ENCODE data around the gene ABCA3. TPM values are rescaled to one million over a fixed set of nuclear protein-coding genes. Genes with fewer than 3 reads are reported as not detected.
A peak's percentile ranks its signal among the peaks of the same experiment; 100 is the strongest.

Gene ABCA3
- total and polyA plus RNA-seq, 2 experiments from 2014 or later = 3.0 to 4.1 TPM

DNA sequence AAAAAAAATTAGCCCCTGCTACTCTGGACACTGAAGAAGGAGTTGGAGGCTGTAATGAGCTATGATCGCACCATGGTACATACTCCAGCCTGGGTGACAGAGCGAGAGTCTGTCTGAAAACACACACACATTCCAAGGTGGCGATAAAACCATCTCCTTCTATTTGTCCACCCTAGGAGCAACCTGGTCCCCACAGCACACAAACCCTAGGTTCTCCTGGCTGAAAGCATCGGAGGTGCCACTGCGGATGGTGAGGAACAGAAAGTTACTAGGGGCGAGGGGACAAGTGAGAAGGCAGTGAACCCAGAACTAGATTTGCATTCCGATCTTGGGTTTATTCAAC lies 87.8 kb downstream of the ABCA3 start (continued):
- TF ChIP-seq, protein P1, sequence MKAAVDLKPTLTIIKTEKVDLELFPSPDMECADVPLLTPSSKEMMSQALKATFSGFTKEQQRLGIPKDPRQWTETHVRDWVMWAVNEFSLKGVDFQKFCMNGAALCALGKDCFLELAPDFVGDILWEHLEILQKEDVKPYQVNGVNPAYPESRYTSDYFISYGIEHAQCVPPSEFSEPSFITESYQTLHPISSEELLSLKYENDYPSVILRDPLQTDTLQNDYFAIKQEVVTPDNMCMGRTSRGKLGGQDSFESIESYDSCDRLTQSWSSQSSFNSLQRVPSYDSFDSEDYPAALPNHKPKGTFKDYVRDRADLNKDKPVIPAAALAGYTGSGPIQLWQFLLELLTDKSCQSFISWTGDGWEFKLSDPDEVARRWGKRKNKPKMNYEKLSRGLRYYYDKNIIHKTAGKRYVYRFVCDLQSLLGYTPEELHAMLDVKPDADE (IDR thresholded peaks at IDR 0.05) = no peak
- TF ChIP-seq JUNB (IDR thresholded peaks at IDR 0.05; ENCODE audit: unreplicated experiment) = no peak
- TF ChIP-seq EZH2phosphoT487 (IDR thresholded peaks at IDR 0.05; ENCODE audit: unreplicated experiment) = no peak

DNA sequence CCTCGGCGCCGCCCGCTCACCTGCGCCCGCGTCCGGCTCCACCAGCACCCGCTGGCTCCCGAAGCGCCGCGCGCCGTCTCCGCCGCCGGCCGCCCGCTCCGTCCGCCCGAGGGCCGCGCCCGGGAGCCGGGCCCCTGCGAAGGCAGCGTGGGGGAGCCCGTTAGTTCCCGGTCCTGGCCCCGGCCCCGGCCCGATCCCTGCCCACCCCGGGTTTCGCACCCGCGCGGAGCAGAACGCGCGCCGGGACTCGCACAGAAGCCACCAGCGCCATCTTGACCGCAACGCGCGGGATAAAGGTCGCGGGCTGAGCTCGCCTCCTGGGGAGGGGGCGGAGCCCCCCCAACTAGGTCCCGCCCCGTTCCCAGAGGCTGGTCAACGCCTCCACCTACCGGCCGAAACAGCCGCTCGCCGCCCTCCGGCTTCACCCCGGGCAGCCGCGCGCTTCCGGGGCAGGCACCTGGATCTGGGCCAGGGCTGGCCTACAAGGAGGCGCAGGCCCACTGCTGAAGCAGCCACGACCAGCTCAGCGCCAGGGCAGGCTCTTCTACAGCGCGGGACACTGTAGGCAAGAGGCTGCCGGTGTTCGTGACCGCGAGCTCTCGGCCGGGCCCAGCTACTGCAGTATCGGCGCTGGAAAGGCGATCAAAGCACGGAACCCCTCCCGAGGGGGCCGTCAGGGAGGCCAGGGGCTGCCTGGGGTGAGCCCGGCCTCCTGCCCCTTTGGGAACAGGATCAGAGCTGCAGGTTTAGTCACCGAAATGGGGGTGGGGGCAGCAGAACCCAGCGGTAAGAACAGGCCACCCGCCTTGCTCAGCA lies 89.0 kb downstream of the ABCA3 start, which contains the start of gene ECI1:
ECI1 (minus strand) TSS at position 292 of the 816 bp plus-strand sequence; CDS start at position 271, 21 bp downstream.
- peaks cover 12% of the 10 kb centered on the region for H3K4me1 Mint-ChIP-seq
- Histone ChIP-seq H3K27ac (ENCODE audit: low read depth) (peak within 1 kb of the TSS; percentile 97), H3F3A (replicated peaks; ENCODE audit: low read depth) (peaks cover 47% of the 10 kb centered on the region), H3K4me1 (ENCODE audit: insufficient read depth) (peaks cover 11% of the 10 kb centered on the region; the same call in 1 of the 2 replicates), H3K27me3 (ENCODE audit: insufficient read depth) (no peaks in the 10 kb centered on the region), H3K9me2 (ENCODE audit: insufficient read depth) (no peaks in the 10 kb centered on the region), H4K20me1 (replicated peaks; ENCODE audit: insufficient read depth) (peaks cover 28% of the 10 kb centered on the region), H3K4me2 (peak within 1 kb of the TSS; percentile 88), H2AFZ (no peak within 1 kb of the TSS), H3K36me3 (ENCODE audit: insufficient read depth) (peaks cover 23% of the 10 kb centered on the region), H3K79me2 (replicated peaks; ENCODE audit: insufficient read depth) (peaks cover 33% of the 10 kb centered on the region), H3K4me3 (peak within 1 kb of the TSS; percentile 87)
- H3K27me3 Mint-ChIP-seq (ENCODE audit: insufficient read depth, low read depth, poor library complexity) = peaks cover 12% of the 10 kb centered on the region
- ATAC-seq = peak; percentile 93
- peak within 1 kb of the TSS; percentile 97 for H3K27ac Mint-ChIP-seq
- peaks cover 66% of the 10 kb centered on the region for H3K36me3 Mint-ChIP-seq (ENCODE audit: low read depth)
- H3K9me3 Mint-ChIP-seq = no peaks in the 10 kb centered on the region
- H3K4me3 Mint-ChIP-seq = peak within 1 kb of the TSS; percentile 97
- DNase-seq (ENCODE audit: low spot score) = peak; percentile 95
- TF ChIP-seq, protein P2, sequence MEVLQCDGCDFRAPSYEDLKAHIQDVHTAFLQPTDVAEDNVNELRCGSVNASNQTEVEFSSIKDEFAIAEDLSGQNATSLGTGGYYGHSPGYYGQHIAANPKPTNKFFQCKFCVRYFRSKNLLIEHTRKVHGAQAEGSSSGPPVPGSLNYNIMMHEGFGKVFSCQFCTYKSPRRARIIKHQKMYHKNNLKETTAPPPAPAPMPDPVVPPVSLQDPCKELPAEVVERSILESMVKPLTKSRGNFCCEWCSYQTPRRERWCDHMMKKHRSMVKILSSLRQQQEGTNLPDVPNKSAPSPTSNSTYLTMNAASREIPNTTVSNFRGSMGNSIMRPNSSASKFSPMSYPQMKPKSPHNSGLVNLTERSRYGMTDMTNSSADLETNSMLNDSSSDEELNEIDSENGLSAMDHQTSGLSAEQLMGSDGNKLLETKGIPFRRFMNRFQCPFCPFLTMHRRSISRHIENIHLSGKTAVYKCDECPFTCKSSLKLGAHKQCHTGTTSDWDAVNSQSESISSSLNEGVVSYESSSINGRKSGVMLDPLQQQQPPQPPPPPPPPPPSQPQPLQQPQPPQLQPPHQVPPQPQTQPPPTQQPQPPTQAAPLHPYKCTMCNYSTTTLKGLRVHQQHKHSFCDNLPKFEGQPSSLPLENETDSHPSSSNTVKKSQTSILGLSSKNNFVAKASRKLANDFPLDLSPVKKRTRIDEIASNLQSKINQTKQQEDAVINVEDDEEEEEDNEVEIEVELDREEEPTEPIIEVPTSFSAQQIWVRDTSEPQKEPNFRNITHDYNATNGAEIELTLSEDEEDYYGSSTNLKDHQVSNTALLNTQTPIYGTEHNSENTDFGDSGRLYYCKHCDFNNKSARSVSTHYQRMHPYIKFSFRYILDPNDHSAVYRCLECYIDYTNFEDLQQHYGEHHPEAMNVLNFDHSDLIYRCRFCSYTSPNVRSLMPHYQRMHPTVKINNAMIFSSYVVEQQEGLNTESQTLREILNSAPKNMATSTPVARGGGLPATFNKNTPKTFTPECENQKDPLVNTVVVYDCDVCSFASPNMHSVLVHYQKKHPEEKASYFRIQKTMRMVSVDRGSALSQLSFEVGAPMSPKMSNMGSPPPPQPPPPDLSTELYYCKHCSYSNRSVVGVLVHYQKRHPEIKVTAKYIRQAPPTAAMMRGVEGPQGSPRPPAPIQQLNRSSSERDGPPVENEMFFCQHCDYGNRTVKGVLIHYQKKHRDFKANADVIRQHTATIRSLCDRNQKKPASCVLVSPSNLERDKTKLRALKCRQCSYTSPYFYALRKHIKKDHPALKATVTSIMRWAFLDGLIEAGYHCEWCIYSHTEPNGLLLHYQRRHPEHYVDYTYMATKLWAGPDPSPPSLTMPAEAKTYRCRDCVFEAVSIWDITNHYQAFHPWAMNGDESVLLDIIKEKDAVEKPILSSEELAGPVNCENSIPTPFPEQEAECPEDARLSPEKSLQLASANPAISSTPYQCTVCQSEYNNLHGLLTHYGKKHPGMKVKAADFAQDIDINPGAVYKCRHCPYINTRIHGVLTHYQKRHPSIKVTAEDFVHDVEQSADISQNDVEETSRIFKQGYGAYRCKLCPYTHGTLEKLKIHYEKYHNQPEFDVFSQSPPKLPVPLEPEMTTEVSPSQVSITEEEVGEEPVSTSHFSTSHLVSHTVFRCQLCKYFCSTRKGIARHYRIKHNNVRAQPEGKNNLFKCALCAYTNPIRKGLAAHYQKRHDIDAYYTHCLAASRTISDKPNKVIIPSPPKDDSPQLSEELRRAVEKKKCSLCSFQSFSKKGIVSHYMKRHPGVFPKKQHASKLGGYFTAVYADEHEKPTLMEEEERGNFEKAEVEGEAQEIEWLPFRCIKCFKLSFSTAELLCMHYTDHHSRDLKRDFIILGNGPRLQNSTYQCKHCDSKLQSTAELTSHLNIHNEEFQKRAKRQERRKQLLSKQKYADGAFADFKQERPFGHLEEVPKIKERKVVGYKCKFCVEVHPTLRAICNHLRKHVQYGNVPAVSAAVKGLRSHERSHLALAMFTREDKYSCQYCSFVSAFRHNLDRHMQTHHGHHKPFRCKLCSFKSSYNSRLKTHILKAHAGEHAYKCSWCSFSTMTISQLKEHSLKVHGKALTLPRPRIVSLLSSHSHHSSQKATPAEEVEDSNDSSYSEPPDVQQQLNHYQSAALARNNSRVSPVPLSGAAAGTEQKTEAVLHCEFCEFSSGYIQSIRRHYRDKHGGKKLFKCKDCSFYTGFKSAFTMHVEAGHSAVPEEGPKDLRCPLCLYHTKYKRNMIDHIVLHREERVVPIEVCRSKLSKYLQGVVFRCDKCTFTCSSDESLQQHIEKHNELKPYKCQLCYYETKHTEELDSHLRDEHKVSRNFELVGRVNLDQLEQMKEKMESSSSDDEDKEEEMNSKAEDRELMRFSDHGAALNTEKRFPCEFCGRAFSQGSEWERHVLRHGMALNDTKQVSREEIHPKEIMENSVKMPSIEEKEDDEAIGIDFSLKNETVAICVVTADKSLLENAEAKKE (CRISPR knock-in tag; IDR thresholded peaks at IDR 0.05) = no peak
- TF ChIP-seq POLR2AphosphoS5 (IDR thresholded peaks at IDR 0.05; ENCODE audit: low read depth) = peak; percentile 85
- no peak for TF ChIP-seq STAT1 (IDR thresholded peaks at IDR 0.05; ENCODE audit: unreplicated experiment)
- TF ChIP-seq EZH2phosphoT487 (IDR thresholded peaks at IDR 0.05; ENCODE audit: unreplicated experiment) = no peak
- TF ChIP-seq, protein P1 (IDR thresholded peaks at IDR 0.05) = peak; percentile 55; the same call in 1 of the 2 replicates
- TF ChIP-seq EZH2 (IDR thresholded peaks at IDR 0.05; ENCODE audit: low read depth, unreplicated experiment) = no peak
- TF ChIP-seq, protein P3, sequence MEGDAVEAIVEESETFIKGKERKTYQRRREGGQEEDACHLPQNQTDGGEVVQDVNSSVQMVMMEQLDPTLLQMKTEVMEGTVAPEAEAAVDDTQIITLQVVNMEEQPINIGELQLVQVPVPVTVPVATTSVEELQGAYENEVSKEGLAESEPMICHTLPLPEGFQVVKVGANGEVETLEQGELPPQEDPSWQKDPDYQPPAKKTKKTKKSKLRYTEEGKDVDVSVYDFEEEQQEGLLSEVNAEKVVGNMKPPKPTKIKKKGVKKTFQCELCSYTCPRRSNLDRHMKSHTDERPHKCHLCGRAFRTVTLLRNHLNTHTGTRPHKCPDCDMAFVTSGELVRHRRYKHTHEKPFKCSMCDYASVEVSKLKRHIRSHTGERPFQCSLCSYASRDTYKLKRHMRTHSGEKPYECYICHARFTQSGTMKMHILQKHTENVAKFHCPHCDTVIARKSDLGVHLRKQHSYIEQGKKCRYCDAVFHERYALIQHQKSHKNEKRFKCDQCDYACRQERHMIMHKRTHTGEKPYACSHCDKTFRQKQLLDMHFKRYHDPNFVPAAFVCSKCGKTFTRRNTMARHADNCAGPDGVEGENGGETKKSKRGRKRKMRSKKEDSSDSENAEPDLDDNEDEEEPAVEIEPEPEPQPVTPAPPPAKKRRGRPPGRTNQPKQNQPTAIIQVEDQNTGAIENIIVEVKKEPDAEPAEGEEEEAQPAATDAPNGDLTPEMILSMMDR (conservative IDR thresholded peaks at IDR 0.05; ENCODE audit: low read depth in 2 of 2) = peak; percentile 45 to 68
- TF ChIP-seq, protein P4, sequence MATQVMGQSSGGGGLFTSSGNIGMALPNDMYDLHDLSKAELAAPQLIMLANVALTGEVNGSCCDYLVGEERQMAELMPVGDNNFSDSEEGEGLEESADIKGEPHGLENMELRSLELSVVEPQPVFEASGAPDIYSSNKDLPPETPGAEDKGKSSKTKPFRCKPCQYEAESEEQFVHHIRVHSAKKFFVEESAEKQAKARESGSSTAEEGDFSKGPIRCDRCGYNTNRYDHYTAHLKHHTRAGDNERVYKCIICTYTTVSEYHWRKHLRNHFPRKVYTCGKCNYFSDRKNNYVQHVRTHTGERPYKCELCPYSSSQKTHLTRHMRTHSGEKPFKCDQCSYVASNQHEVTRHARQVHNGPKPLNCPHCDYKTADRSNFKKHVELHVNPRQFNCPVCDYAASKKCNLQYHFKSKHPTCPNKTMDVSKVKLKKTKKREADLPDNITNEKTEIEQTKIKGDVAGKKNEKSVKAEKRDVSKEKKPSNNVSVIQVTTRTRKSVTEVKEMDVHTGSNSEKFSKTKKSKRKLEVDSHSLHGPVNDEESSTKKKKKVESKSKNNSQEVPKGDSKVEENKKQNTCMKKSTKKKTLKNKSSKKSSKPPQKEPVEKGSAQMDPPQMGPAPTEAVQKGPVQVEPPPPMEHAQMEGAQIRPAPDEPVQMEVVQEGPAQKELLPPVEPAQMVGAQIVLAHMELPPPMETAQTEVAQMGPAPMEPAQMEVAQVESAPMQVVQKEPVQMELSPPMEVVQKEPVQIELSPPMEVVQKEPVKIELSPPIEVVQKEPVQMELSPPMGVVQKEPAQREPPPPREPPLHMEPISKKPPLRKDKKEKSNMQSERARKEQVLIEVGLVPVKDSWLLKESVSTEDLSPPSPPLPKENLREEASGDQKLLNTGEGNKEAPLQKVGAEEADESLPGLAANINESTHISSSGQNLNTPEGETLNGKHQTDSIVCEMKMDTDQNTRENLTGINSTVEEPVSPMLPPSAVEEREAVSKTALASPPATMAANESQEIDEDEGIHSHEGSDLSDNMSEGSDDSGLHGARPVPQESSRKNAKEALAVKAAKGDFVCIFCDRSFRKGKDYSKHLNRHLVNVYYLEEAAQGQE (IDR thresholded peaks at IDR 0.05; ENCODE audit: unreplicated experiment) = no peak
